Smooth muscle cell of the brain vasculature (primary cell): ENCODE measurements around the gene RAB11FIP3.

Source experiments
- DNase-seq: peaks from one replicate; pipeline ENCODE4 v3.0.0-alpha.2; 2012; ENCODE audit warnings: low read depth, low spot score

RAB11FIP3 gene

DNA sequence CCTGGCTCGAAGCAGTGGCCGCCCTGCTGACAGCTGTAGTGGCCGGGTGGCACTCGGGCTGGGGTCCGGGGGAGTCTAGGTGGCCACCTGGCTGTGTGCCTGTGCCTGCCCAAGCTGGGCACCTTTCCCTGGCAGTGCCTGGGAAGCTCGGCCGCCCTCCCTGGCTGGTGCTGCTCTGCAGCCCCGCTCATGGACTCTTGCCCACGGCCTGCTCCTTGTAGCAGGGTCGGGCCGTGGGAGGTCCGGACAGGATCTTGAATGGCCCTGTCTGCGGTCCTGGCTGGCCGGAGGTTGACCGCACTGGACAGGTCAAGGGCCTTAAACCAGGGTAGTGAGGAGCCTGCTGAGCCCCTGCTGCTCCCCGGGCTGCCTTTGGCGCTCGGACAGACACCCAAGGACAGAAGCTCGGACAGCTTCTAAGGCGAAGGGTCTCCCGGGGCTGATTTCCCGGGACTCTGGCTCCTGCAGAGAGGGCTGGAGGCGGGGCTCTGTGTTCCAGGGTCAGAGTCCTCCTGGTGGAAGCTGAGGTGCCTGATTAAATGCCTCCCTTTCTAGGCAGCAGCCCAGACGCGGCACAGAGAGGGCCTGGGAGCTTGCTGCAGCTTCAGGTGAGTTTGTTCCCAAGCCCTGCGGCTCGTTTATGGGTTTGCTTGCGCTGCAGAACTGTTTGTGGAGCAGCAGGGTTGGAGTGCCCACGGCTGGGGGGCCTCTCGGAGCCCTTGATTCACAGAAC lies 108.1 kb downstream of the RAB11FIP3 start:
- DNase-seq: no peak

- DNase-seq: no peak
These were observed 108.7 kb downstream of the RAB11FIP3 start for GRCh38 chr16:534135-534534.

DNA sequence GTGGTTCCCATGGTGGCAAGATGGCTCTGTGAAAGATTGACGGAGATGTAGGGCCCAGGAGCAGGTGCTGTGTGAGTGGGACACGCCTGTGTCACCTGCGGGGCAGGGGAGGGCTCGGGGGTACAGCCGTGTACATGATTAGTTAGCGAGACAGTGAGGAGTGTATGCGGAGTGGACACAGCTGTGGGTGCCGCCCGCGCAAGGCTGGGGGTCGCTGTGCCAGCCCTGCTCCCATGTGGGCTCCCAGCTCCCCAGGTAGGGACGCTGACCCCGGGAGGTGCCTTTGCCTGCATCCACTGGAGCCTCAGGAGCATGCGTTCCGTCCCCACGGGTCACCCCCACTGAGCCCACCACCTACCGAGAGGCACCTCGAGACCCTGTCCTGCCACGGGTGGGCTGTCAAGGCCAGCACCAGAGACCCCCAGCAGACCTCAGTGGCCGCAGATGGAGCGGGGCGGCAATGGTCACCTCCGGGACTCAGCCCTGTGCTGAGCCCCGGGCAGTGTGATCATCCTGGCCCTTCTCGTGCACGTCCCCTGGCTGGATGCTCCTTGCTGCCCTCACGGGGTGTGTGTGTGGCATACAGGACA lies 109.5 kb downstream of the RAB11FIP3 start:
- DNase-seq: no peak

- no peak for DNase-seq
These were observed 110.3 kb downstream of the RAB11FIP3 start for GRCh38 chr16:535446-536405.

- no peak for DNase-seq
These were observed 111.3 kb downstream of the RAB11FIP3 start for GRCh38 chr16:536746-537145.

- no peak for DNase-seq
These were observed 112.2 kb downstream of the RAB11FIP3 start for GRCh38 chr16:537415-538335.

GRCh38 chr16:539901-540530 lies 114.6 kb downstream of the RAB11FIP3 start:
- no peak for DNase-seq

DNA sequence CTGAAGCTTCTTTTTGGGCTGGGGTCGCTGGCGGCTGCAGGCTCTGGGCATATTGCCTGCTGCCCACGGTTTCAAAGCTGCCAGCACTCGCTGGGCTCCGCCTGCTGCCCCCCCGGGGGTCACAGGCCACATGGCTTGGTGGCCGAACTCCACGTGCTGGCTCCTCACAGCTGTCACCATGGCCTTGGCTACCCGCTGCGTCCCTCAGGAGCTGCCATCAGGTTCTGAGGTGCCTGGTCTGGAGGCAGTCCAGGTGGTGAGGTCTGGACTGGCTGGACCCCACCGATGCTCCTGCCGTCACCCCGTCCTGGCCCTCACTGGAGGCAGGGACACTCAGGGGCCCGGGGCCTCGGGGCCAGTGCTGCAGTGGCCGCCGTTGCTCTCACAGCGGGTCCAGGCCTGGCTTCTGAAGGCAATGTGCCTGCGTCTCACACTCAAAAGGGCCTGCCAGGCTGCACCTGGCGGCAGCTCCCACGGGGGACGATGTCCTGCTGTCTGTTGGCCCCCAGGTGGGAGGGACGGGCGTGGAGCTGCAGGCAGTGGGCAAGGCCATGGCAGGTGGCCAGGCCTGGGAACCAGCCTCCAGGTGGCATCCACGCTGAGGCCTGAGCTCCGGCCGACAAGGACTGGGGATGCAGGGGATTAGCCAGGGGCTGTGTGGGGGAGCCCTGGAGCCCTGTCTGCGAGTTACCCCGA lies 115.3 kb downstream of the RAB11FIP3 start:
- no peak for DNase-seq

DNA sequence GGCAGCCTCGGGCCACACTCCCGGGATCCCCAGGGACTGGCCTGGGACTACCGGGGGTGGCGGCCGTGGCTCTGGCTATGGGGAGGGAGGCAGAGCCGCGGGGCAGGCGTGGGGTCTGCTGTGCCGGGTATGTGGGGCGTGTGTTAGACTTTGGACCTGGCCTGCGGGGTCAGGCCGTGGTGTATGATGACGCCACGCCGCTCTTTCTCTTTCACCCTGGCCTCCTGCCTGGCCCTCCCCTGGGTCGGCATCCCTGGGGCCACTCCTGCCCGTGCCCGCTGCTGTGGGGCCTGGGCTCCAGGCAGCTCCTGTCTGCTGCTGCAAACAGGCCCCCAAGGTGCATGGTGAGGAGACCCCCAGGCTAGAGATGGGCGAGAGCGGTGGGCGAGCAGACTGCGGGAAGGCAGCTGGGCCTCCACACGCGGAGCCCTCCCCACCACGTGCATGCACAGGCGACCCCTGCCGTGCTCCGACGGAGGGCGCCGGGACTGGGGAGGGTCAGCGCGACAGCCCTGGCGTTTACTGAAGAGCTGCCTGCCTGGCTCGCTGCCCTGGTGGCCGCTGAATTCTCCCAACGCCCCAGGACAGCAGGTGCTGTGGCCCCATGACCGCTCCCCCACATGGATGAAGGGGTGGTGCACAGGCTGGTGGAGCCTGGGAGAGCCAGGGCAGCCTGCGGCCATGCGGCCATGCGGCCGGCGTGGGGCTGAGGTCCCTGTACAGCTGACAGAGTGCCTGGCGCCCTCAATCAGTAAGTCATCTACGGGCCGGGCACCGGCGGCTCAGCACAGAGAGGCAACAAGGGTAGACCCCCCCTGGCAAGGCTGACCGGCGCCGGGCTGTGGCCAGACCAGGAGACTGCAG lies 118.1 kb downstream of the RAB11FIP3 start:
- no peak for DNase-seq

- no peak for DNase-seq
These were observed 119.1 kb downstream of the RAB11FIP3 start for GRCh38 chr16:544517-544916.

GRCh38 chr16:546909-547770 lies 121.7 kb downstream of the RAB11FIP3 start:
- no peak for DNase-seq

- no peak for DNase-seq
These were observed 123.1 kb downstream of the RAB11FIP3 start for GRCh38 chr16:548586-548985.

- no peak for DNase-seq
These were observed 124.3 kb downstream of the RAB11FIP3 start for GRCh38 chr16:549544-550263.

DNA sequence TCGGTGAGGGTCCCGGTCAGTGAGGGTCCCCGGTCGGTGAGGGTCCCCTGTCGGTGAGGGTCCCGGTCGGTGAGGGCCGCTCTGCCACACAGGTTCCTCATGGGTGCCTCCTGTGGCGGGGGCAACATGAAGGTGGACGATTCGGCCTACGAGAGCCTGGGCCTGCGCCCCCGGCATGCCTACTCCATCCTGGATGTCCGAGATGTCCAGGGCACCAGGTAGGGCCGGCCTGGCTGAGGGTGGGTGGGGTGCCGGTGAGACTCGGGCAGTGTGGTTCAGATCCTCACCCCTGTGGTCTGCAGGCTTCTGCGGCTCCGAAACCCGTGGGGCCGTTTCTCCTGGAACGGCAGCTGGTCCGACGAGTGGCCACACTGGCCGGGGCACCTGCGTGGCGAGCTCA lies 125.8 kb downstream of the RAB11FIP3 start:
- no peak for DNase-seq

- DNase-seq: no peak
These were observed 126.7 kb downstream of the RAB11FIP3 start for GRCh38 chr16:552171-552570.

DNA sequence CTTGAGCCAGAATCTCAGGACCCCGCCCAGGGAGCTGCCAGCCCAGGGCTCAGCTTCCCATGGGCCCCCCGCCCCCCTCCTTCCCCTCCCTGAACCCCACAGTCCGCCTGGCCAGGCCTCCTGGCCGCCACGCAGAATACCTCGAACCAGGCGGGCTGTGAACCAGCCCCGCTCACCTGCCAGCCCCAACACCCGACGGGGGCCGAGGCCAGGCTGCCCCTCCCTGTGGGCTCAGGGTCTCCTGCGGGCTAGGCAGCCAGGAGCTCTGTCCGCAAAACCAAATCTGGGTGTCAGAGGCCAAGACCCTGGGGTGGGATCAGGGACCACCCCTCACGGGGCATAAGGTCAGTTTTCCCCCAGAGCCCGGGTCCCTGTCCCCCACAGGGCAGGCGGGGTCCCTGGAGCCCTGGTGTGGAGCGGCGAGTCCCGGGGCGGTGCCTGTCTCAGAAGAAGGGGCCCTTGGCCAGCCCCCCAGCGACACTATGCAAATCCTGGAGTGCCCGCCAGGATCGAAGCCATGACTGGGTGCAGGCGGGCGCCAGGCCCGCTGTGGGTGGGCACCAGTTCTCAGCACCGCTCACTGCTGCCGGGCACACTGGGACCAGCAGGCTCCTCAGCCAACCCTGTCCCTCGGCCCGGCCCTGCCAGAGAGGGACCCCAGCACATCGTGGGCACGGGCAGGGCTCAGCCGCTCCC lies 128.3 kb downstream of the RAB11FIP3 start:
- no peak for DNase-seq

- no peak for DNase-seq
These were observed 128.8 kb downstream of the RAB11FIP3 start for GRCh38 chr16:554297-554621.
